Measurements from ENCODE around the gene SCN2A.

DNA sequence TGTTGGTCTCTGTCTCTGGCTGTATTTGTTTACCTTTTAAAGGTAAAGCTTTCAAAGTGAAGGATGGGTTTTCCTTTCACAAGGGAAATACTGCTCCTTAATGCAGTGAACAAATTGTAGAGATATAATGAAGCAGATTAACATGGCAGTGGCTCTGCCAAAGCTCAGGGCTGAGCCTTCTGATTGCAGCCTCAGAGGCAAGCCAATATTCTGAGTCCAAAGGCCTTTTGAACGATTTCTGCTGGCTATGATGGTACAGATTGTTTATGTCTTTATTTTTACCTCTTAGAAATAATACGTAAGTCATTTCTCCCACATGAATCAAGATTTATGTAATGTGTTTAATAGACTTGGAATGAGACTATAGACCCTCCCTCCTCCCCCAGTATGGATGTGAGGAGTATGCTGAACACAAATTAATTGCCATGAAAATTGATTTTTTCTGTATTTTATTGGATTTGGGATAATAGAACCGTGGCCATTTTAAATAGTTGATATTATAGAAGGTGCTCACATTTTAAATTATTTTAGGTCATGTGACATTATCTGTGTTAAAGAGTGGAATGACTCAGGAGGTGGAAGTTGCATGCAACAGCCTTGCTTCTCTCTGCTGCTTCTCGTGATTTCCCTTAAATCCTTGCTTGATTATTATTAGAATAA lies 772 bp downstream of the SCN2A start:
- TF ChIP-seq GATA3 (IDR thresholded peaks at IDR 0.05; ENCODE audit: low read depth, low read length) (no peak), GATA2 (IDR thresholded peaks at IDR 0.05; ENCODE audit: low read depth, low read length) (peak; percentile 44; the same call in 1 of the 2 replicates)

Data from SH-SY5Y (cell line).